Stimulated activated CD4-positive, alpha-beta T cell treated with anti-CD3 and anti-CD28 coated beads, Interleukin-4, amount 100 ng/mL, for 1 hour (primary cell): Measurements from ENCODE around the gene ALG9.
"Not testable (repeated sequence)": the region's sequence is repeated elsewhere in the genome, so short reads cannot be mapped to it uniquely, and the experiment has no call there.

ENCODE experiments used
- DNase-seq: peaks from one replicate; pipeline ENCODE4 v3.0.0-alpha.2; 2020

ALG9 gene

GRCh38 chr11:111870886-111871692 lies at the start of gene ALG9:
TSS of gene ALG9 (minus strand) at chr11:111871581. CDS start at chr11:111871482, 99 bp downstream.
- peak; percentile 94 for DNase-seq

GRCh38 chr11:111920908-111921307 lies 49.5 kb upstream of the ALG9 start:
- no peak for DNase-seq

GRCh38 chr11:111918390-111919256 lies 47.2 kb upstream of the ALG9 start, which contains the start of gene C11orf52:
TSS of gene C11orf52 (plus strand) at chr11:111918913. CDS start at chr11:111918973, 60 bp downstream.
- DNase-seq, result no peak

- DNase-seq, result no peak
These were observed 46.4 kb upstream of the ALG9 start for GRCh38 chr11:111917788-111918187.

- DNase-seq, result no peak
These were observed 45.9 kb upstream of the ALG9 start for GRCh38 chr11:111917312-111917711.

- DNase-seq, result no peak
These were observed 45.4 kb upstream of the ALG9 start for GRCh38 chr11:111916768-111917167.

- DNase-seq, result no peak
These were observed 42.6 kb upstream of the ALG9 start for GRCh38 chr11:111913997-111914396.

- no peak for DNase-seq
These were observed 41.9 kb upstream of the ALG9 start for GRCh38 chr11:111913031-111913861.

- DNase-seq, result no peak
These were observed 41.2 kb upstream of the ALG9 start, which contains the start of gene HSPB2 for GRCh38 chr11:111912535-111912934. TSS of gene HSPB2 (plus strand) at chr11:111912734. CDS start at chr11:111912830, 96 bp downstream.

- no peak for DNase-seq
These were observed 40.4 kb upstream of the ALG9 start, which contains the start of gene CRYAB for GRCh38 chr11:111911563-111912401. TSS of gene CRYAB (minus strand) at chr11:111911770. CDS start at chr11:111911724, 46 bp downstream.

- no peak for DNase-seq
These were observed 39.5 kb upstream of the ALG9 start for GRCh38 chr11:111910676-111911562.

- no peak for DNase-seq
These were observed 38.0 kb upstream of the ALG9 start for GRCh38 chr11:111909378-111909777.

GRCh38 chr11:111908639-111909305 lies 37.4 kb upstream of the ALG9 start:
- no peak for DNase-seq

- DNase-seq, result no peak
These were observed 35.3 kb upstream of the ALG9 start for GRCh38 chr11:111906680-111907079.

GRCh38 chr11:111905411-111905810 lies 34.0 kb upstream of the ALG9 start:
- DNase-seq, result no peak

- no peak for DNase-seq
These were observed 15.5 kb upstream of the ALG9 start for GRCh38 chr11:111886844-111887243.

- DNase-seq, result no peak
These were observed 14.7 kb upstream of the ALG9 start for GRCh38 chr11:111886032-111886431.

- DNase-seq, result not testable (repeated sequence)
These were observed 13.7 kb upstream of the ALG9 start for GRCh38 chr11:111885053-111885452.

- DNase-seq, result no peak
These were observed 10.8 kb upstream of the ALG9 start for GRCh38 chr11:111882202-111882601.

GRCh38 chr11:111879637-111879960 lies 8.2 kb upstream of the ALG9 start:
- no peak for DNase-seq
